NCI-H128 (cell line): Measurements from ENCODE around the gene ARGLU1.

ENCODE experiments used
- DNase-seq: peaks from one replicate; lab custom pipeline; 2025; ENCODE audit not compliant: unreplicated experiment; lab: John Stamatoyannopoulos, UW

Gene ARGLU1

DNA sequence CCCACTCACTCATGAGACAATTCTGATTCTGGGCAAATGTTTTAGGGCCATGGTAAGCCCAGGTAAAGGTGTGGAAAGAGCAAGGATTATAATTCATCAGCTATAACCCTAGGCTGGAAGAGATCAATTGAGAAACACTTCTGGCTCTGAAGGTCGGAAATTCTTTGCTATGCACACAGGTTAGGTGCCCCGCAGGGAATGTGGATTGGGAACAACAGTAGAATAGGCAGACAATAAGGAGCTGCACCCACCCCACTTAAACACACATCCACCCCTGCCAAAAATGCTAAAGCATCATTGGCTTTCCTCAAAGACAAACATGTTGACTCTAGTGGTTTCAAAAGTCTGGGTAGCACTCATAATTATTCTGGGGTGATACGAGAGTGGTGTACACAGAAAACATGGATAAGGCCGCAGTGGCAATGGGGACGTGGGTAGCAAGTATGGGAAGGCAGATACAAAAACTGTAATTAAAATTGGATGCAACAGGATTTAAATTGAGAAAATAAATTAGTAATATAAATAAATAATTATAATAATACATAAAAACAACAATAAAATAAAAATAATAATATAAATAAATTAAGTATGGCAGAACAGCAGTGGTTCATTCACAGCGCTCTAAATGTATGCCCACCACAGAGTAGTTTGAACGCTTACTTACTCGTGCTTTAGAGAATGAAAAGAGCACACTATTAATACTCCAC is 41.0 kb downstream of the ARGLU1 start:
- DNase-seq, result no peak

DNA sequence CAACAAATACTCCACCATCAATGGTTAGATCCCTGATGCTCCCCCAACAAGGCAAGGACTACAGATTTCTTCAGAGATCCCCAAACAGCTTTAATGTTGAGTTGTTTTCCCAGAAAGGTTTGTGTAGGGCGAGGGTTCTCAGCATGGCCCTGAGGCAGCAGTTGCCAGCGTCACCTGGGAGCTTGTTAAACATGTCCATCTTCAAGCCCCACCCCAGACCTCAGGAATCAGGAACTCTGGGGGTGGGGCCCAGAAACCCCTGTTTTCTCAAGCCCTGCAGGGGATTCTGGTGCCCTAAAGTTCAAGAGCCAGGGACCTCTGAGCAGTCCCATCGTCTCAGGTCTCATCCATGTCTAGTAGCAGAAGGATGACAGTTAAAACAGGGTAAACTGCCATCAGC is 42.1 kb downstream of the ARGLU1 start:
- DNase-seq, result no peak

DNA sequence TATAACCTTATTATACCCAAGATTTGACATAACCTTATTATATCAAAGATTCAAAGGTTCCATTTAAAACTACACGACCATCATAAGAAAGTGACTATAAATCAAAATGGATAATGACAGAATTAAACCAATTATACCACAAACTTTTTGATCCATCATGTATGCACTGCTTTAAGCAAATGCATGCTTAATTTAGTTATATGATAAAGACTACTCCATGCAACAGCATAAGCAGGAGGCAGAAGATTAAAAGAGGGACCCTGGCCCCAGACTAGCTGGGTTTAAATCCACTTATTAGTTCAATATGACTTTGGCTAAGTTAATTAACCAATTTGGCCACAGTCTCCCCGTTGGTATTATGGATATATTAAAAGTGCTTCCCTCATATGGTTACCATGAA is 43.8 kb downstream of the ARGLU1 start:
- DNase-seq, result no peak

DNA sequence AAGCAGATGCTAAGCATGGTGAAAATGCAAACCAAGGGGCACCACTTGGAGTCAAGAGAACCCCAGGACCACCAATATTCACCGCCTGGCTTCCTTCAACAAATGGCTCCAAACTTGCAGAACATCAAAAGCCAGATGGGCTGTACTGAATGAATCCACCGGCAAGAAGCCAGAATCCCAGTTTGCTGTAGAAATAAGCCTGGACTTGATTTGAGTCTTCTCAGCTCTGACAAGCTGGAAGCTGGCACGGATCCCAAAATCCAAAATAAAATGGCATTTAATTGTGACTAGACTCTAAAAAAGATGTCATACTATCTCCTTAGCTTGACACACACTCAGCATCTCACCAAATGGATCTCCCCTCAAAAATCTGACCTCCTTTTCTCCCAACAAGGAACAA is 44.4 kb downstream of the ARGLU1 start:
- DNase-seq, result no peak

DNA sequence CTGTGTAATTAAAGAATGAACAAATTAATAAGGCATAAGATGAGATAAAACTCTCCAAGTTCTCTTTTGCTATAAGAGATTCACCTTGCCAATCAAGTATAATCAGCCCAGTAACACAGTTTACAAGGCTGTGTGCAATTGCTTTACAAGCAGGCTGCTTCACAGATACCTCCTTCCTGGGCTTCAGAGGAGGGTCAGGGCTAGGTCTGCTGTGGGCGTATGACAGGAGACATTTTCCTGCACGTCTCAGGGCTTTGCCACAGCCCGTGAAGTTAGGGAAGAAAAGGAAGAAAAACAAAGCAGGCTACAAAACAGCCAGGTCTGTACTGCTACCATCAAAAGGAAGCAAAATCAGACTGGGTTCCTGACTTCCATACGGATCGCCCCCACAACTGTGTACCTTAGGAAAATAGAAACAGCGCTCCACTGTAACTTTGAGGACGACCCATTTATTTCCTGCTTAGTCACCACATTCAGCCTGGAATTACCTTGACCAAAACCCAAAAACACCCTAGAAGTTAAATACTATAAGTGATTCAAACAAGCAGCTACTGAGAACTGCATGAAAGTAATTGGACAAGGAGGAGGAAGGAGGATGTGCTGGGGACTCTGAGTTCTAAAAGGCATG is 44.9 kb downstream of the ARGLU1 start:
- DNase-seq, result no peak

DNA sequence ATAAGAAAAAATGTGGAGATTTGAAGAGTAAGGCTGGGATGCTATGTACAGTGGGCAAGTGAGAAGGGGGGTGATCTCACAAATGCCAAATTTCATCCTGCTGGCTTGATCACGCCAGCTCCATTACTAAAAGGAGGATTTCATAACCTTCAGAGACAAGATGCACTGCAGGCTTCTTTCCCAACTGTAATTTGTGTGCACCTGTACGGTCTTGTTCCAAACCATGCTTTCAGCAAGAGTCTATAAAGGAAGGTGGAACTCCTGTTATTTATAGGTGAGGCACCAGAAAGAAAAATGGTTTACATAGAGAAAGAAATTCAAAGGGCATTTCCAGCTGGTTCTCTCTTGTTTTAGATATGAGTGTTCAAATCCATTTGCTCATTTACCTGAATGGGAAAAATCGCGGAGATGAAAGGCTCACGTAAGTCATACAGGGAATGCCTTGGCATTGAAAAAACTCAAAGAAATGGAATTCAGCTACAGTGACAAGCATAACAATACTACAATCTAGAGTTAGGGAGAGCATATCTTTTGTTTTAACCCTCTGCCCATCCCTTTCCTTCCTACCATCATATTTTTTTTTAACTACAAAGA is 45.7 kb downstream of the ARGLU1 start:
- no peak for DNase-seq

DNA sequence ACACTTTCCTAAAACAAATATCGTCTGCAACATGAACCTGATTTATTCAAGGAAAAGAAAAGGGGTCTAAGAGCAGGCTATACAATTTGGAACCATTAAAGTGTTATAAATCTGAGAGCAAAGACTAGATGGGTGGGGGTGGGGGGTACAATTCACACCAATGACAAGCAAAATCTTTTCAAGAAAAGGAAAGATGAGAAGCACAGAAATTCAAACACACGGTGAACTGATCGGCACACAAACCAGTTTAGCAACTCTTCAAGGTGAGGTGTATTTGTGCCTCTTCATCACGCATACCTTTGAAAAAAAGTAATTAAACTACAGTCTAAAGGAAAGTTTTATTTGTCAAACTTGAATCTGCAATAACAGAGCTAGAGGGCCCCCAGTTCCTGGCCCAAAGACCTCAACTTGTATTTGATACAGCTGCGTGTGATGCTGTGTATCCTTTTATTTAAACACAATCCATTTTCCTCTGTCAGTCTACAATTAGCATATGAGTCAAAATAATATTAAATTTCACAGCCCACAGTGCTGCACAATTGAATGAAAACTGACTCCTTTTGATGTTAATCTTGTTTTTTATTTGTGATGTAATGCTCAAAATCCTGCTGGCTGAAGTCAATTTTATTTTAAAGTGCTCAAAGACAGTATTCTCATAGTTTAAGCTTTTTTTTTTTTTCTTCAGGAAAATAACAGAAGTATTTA is 46.7 kb downstream of the ARGLU1 start:
- no peak for DNase-seq

DNA sequence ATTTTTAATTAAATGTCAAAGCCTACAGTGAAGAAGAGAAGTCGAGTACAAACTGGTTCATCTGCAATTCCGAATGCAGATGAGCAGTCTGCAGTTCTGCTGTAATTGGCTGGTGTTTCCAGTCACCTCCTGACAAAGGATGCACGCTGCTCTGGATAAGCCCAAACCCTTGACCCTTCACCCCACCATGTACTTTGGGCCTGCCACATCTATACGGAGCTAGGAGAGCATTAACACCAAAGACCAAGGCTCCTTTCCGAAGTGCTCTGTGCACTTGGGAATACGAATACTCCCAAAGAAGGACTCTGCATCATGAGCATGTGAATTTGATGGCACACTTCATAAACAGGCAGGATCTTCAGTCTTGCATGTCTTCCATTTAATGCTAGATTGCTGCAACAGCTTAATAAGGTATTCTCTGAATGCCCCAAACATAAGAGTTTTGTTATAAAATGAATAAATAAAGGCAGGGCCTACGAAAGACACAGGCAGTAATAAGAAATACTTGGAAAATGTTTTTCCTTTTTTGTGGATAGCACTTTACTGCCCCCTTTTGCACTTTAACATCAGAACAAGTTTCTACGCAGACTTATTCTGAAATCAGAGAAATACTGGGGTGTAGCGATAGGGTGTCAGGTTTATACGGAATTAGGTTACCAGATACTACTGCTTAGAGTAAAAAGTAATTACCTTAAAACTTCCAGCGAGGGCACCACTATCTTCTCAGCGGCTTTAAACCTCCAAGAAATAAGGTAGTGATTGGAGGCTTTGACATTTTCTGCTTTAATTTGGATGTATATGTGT is 47.5 kb downstream of the ARGLU1 start:
- DNase-seq, result no peak

DNA sequence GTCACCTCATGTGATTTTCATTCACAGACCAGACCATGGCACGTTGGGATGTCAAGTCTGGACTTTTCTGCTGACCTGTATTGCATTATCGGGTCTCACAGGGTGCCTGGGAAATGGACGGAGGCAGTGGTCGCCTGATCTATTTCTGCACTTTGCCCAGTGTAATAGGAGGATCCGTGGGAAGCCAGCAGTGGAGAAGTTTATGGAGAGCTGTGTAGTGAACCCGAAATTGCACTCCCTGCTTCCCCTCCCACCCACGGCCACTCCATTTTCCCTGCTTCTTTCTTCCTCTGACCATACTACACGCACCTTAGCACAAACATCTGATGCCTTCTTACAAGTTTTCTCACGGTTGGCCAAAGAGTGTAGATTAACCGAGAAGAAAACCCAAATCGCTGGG is 49.4 kb downstream of the ARGLU1 start:
- DNase-seq, result no peak

DNA sequence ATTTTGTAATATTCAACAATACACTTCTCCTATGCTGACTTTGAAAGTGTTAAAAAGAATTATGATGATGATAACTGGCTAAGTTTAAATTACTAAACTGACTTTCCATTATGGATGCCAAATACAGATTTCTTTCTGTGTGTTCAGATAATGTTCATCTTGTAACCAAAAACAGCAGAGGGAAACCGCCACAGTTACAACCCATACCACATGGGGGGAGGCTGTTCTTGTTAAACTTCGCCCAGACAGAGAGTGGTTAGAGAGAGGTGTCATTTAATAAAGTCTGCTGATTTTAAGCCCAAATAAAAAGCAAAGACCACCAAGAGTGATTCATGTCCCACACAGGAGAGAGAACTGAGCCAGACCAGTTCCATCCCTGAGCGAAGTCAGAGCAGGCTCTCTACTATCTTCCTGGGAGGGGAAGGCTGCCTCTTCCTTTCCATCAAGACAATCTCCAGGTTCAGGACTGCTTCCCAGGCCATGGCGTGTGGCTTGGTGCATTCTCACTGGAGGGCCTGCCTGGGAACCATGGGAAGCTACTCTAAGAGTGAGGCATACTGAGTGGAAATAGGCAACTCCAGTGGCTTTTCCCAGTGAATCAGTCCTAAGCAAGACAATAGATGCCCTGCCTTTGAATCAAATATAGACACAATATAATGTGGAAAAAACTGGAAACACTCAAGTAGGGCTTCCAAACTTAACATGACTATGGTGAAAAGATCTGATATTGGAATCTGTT is 50.7 kb downstream of the ARGLU1 start:
- no peak for DNase-seq

DNA sequence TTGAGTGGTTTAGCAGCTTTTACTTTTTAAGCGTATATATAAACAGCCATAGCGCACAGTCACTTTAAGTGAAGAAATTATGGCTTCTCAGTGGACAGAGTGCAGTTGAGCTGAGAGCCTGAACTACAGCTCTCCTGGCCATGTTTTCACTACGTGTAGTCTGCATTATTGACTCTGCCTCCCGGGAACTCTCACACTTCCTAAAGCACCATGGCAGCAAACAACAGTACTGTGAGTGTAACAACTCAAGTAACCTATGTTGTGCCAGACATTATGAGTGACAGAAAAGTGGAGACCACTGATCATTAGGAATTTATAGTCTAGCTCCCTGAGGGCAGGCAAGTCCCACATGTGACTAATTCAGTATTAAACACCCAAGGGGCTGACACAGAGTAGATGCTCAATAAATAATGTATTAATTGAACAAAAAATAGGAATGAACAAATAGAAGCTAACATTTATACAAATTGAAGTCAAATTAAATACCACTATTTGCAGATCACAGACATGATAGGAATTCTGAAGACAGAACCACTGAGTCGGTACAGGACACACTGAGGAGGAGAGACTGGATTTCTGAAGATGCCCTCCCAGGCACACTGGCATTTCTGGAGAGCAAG is 52.2 kb downstream of the ARGLU1 start:
- no peak for DNase-seq

DNA sequence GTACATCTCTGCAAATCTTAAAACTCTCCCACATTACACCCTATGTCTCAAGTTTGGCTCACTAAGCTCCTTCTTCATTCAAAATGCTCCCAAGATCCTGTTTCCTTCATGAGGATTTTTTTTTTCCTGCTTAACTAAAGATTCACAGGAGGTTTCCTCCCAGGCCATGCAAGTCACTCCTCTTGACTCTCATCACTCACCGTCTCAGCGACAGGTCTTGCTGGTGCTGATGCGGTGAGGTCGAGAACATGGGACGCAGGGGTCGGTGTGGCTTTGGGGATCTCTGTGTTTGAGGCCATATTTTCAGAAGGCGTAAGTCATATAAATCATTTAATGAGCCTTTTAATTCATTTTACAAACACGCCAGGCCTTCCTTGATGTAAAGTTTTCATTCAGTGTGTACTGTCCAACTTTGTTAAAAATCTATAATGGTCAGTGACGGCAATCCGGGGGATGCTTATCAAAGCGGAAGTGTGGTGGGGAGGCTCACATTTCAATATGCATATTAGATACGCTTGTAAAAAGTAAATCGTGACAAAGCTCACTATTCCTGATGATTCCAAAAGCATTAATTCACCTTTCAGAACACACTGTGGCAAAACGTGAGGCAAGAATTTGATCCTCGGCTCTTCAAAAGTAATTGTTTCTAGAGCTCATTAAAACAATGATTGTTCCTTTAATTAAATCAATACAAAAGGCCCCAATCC is 52.9 kb downstream of the ARGLU1 start:
- no peak for DNase-seq

DNA sequence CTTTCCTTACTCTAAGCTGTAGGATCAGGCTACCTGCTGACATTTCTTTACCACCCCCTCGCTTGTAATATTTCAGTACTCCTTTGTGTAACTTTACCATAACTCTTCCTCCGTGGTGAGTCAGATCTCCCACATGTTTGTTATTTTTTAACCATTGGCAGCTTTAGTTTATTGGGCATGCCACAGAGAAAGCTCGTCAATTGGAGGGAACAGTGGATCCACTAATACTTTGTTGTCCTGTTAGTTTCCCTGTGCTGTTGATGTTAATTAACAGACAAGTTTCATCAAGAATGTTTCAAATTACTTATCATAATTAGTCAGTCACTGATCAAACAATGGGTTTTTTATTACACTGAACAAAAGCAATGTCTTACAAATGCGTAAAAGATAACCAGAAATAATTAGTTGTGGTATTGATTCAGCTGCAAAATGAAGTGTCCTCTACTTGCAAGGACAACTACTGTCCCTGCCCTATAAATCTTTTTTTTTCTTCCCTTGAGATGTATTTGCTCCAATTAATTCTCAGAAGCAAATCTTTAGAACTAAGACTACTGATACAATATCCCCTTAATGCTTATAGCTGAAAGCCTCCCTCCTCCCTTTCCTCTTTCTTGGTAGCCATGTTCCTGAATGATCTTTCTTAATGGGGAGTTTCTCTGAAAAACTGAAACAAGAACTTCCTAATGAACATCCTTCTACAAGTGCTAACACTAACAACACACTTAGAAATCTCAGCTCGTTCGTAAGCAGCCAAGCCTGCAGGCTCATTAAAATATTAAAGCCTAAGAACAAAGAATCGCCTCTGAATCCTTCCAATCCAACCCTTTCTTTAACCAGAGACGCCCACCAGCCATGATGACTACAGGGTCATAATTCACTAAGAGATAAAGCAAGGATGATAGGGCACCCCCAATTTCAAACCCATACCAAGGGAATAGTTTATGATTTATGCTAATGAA is 54.6 kb downstream of the ARGLU1 start:
- no peak for DNase-seq

DNA sequence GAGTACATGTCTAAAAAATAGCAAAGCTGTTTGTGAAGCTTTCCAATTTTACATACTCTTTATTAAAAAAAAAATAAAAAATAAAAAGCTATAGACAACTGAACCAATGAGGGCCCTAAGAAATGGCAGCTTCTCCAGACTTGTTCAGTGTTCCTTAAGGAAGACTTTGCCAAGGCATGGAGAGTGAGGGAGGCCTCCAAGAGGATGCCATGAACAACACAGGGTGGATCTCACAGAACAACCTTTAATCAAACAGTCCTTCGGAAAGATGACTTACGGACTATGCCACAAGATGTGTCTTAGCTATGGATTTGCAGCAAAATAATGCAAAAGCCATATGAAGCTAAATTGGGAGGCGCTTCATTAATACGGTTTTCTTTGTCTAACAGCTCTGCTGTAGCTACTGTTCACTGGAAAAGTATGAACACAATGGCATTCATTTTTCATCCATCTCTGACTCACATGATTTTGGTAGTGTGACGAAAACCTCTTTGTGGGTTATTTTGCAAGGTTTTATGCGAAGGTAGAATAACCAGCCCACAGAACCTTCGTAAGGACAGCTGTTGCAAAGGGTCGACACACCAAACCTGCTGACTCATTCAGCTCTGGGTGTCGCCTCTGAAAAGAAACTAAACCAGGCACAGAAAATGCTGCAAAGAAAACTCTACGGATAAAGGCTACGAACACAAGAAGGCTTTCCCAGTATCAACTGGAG is 60.2 kb downstream of the ARGLU1 start:
- DNase-seq, result no peak

DNA sequence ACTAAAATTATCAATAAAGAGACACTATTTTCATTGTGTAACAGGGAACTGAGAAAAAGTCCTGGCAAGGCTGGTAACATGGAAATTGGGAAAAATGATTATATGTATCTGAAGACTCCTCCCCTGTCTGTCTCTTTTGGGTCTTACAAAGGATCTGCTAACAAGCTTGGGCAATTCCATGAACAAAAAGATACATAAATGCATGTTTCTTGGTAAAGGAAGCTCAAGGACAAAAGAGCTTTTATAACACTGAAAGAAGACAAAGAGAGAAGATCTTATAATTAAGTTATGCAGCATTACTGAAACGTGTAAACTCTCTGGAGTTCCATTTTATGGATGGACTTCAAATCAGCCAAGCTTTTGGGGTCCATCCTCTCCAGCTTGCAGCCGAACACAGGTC is 61.7 kb downstream of the ARGLU1 start:
- DNase-seq, result no peak

DNA sequence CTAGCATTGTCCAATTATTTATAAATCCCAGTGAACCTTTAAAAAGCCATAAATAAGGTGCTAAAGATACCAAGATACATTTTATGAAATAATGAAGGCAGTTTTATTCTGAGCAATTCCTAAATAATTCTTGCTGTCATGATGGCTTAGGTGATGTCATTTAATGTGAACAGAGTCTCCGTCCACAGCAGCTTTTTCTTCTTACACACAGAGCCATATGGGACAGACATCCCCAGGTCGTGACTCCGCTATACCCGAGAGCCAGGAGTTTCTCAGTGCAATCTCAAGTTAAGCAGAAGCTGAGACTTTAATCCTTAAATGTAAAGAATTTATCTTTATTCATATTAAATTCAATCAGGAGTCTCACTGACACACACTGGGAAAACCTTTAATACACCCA is 62.2 kb downstream of the ARGLU1 start:
- DNase-seq, result no peak

DNA sequence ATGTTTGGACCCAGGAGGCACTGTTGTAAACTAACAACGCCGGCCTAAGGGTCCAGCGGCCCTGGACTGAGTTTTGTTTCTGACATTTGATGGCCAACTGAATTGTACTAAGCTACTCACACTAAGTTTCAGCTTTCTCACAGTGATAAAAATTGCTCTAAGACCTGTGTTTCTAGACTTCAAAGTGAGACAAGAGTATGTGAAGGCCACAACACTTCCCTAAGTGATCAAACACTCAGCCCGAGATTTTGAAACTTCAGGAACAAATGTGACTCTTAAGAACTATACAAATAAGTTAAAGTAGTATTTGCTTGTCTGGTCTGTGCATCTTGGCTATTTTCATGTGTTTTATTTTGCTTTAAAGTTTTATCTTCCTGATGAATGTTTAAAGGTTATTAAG is 62.6 kb downstream of the ARGLU1 start:
- no peak for DNase-seq
